Lower lobe of right lung (tissue), 2 donors: ENCODE measurements around the gene LIG3. TPM values are rescaled to one million over a fixed set of nuclear protein-coding genes. Genes with fewer than 3 reads are reported as not detected.
A peak's percentile ranks its signal among the peaks of the same experiment; 100 is the strongest.

Experiments used
- ATAC-seq, 2 donors: fragments of 200-7000 bp; cut with Tn5 transposase; one replicate each; pipeline ENCODE4 v1.9.1; 2020 to 2022; ENCODE audit warnings: mild to moderate bottlenecking in 2 of 2, moderate library complexity in 2 of 2
- DNase-seq: peaks from one replicate; pipeline ENCODE4 v3.0.0-alpha.2; 2020
- H3K27ac ChIP-seq: fragments of 200-600 bp; one replicate; pipeline ENCODE4 v1.8.0; 2022
- H3K27me3 ChIP-seq: fragments of 200-600 bp; one replicate; pipeline ENCODE4 v1.8.0; 2022; ENCODE audit warnings: low read depth
- H3K36me3 ChIP-seq: fragments of 200-600 bp; one replicate; pipeline ENCODE4 v1.8.0; 2022; ENCODE audit warnings: mild to moderate bottlenecking
- H3K4me1 ChIP-seq: fragments of 200-600 bp; one replicate; pipeline ENCODE4 v1.8.0; 2022
- H3K4me3 ChIP-seq: fragments of 200-600 bp; one replicate; pipeline ENCODE4 v1.8.0; 2022; ENCODE audit warnings: mild to moderate bottlenecking
- H3K9me3 ChIP-seq: fragments of 200-600 bp; one replicate; pipeline ENCODE4 v1.8.0; 2022
- intact Hi-C: fragments of 100-400 bp; cut with DNase I; formaldehyde crosslinking; loops from one replicate; pipeline ENCODE4 v1.11.0; 2022
- total RNA-seq: library from RNA; stranded (reverse); fragmentation: NEBNext Ultra II Directional; extraction: Animal tissue kit (Norgen Biotek cat#: 25700); gene quantifications from one replicate; pipeline ENCODE4 v1.2.1, GENCODE V29; 2021
- TF ChIP-seq, protein P1 (sequence below): fragments of 200-600 bp; IDR thresholded peaks from one replicate; pipeline ENCODE4 v1.8.0; 2022; ENCODE audit warnings: antibody characterized with exemption, mild to moderate bottlenecking
- donor health status: DM: no; HTN: yes; CAD: no; lungs with severe emphysema.

LIG3 gene
- total RNA-seq, 1 donor from 2014 or later: 26.6 TPM

DNA sequence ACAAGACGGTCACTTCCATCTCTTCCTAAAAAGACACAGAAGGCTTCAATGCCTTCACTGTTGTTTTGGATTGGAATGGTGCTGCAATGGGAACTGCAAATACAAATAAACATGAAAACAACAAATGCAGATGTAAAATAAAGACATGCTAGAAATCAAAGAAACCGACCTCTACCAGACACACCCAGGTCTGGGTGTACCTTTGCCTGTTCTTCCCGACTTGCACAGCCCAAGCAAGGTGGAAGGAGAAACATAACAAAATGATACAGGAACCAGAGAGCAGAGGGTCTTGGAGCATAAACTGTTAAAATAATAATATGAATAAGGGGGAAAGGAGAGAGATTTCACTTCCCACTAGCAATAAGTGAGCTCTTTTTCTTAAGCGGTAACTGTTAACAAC lies 65.9 kb downstream of the LIG3 start:
- no peak for DNase-seq
- H3K27ac ChIP-seq: no peak overlapping the region
- no peaks in the 10 kb centered on the region for H3K27me3 ChIP-seq
- intact Hi-C loops: no loop called here
- no peaks in the 10 kb centered on the region for H3K36me3 ChIP-seq
- ATAC-seq: no peak
- TF ChIP-seq, protein P1, sequence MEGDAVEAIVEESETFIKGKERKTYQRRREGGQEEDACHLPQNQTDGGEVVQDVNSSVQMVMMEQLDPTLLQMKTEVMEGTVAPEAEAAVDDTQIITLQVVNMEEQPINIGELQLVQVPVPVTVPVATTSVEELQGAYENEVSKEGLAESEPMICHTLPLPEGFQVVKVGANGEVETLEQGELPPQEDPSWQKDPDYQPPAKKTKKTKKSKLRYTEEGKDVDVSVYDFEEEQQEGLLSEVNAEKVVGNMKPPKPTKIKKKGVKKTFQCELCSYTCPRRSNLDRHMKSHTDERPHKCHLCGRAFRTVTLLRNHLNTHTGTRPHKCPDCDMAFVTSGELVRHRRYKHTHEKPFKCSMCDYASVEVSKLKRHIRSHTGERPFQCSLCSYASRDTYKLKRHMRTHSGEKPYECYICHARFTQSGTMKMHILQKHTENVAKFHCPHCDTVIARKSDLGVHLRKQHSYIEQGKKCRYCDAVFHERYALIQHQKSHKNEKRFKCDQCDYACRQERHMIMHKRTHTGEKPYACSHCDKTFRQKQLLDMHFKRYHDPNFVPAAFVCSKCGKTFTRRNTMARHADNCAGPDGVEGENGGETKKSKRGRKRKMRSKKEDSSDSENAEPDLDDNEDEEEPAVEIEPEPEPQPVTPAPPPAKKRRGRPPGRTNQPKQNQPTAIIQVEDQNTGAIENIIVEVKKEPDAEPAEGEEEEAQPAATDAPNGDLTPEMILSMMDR: no peak
- no peak overlapping the region for H3K4me3 ChIP-seq
- peaks cover 29% of the 10 kb centered on the region for H3K4me1 ChIP-seq
- H3K9me3 ChIP-seq: no peaks in the 10 kb centered on the region

DNA sequence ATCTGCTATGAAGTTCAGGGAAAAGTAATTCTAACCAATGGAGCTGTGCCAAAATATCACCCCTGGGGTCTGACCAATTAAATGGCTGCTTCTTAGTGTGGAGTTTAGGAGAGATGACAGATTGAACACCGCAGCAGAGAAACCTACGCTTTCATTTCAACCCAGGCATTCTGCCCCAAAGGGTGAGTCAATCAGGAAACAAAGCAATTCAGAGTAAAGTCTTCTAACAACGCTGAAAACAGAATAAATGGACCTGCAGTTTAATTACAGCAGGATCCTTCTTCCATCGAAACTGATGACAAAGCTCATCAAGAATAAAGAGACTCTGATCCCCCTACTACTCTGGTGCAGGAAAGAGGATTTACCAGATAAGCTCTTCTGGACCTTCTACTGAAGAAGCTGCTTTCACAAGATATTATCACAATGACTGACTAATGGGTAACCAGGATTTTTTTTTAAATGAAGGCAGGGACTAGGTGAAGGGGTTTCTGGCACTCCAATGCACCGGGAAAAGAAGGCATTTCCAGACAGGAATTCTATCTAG lies 66.5 kb downstream of the LIG3 start:
- Histone ChIP-seq H3K36me3 (no peaks in the 10 kb centered on the region), H3K4me1 (peaks cover 35% of the 10 kb centered on the region), H3K27me3 (no peaks in the 10 kb centered on the region), H3K4me3 (no peak overlapping the region), H3K27ac (no peak overlapping the region), H3K9me3 (no peaks in the 10 kb centered on the region)
- intact Hi-C loops: no loop called here
- TF ChIP-seq, protein P1: no peak
- DNase-seq (no peak), ATAC-seq (no peak)

DNA sequence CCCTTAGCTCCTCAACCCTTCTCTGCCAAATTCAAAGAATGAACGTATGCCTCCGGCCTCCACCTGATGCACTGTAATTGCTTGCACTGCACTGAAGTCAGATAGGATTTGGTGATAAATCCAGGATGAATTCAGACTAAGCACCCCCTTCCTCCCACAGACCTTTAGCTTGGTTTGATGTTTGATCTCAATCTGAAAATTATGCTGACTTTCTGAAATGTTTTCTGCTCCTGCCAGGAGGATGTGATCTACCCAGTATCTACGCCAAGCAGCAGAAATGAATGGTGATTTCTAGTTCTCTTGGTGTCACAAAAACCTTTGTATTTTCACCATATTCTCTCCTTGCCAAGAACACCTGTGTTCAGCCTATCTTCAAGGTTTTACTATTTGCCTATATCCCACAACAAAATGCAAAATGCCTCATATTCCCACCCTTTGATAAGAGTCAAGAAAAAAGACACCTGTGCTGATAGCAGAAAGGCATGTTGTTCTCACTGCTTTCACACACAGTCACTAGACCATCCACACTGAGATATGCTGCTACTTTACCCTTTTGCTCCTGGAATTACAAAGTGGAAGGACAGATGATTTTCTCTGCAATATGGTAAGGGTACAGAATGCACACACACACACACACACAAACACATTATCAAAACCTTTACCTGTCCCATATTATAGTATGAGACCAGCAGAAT lies 68.5 kb downstream of the LIG3 start:
- Histone ChIP-seq H3K4me1 (peaks cover 48% of the 10 kb centered on the region), H3K36me3 (no peaks in the 10 kb centered on the region), H3K27ac (no peak overlapping the region), H3K9me3 (no peaks in the 10 kb centered on the region), H3K4me3 (no peak overlapping the region), H3K27me3 (no peaks in the 10 kb centered on the region)
- ATAC-seq (no peak), DNase-seq (no peak)
- intact Hi-C loops: no loop called here
- TF ChIP-seq, protein P1: no peak

DNA sequence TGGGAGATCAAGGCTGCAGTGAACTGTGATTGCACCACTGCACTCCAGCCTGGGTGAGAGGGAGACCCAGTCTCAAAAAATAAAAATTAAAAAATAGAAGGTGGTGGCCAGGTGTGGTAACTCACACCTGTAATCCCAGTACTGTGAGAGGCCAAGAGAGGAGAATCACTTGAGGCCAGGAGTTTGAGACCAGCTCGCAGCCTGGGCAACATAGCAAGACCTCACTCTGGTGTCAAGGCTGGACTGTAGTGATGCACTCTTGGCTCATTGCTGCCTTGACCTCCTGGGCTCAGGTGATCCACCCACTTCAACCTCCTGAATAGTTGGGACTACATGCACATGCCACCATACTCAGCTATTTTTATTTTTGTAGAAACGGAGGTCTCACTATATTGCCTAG lies 69.9 kb downstream of the LIG3 start:
- H3K27me3 ChIP-seq: no peaks in the 10 kb centered on the region
- DNase-seq: no peak
- H3K36me3 ChIP-seq: no peaks in the 10 kb centered on the region
- H3K4me1 ChIP-seq: peaks cover 44% of the 10 kb centered on the region
- TF ChIP-seq, protein P1: no peak
- no peak overlapping the region for H3K4me3 ChIP-seq
- intact Hi-C loops: no loop called here
- no peaks in the 10 kb centered on the region for H3K9me3 ChIP-seq
- ATAC-seq: no peak
- no peak overlapping the region for H3K27ac ChIP-seq

DNA sequence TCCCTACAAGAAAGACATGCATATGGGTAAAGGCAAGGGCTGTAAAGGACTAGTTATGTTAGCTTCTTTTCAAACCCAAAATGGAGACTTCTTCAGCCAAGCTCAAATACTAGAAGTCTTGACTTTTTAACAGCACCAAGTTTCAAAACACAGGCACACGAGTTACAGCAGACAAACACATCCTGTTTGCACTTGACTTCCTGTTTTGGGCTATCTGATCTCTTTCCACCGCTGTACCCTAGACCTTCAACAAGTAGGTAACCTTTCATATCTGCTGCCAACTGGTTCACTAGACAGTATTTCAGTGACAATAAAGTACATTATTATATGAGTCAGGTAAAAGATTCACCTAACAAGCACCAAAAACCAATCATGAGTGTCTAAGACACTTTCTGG lies 70.9 kb downstream of the LIG3 start:
- H3K27ac ChIP-seq: peak overlapping the region; percentile 75
- peaks cover 36% of the 10 kb centered on the region for H3K4me1 ChIP-seq
- ATAC-seq (peak; percentile 78 to 79), DNase-seq (no peak)
- H3K36me3 ChIP-seq: no peaks in the 10 kb centered on the region
- no peak overlapping the region for H3K4me3 ChIP-seq
- H3K9me3 ChIP-seq: no peaks in the 10 kb centered on the region
- intact Hi-C loops: no loop called here
- H3K27me3 ChIP-seq: no peaks in the 10 kb centered on the region
- TF ChIP-seq, protein P1: no peak
